Mesenchymal stem cell (in vitro differentiated cells and primary cell): ENCODE results near the gene PSEN1.
A peak's percentile ranks its signal among the peaks of the same experiment; 100 is the strongest.

Source experiments
- DNase-seq: peaks from one replicate; pipeline ENCODE4 v3.0.0-alpha.2; 2013
- H2AFZ ChIP-seq: one replicate; pipeline ENCODE4 v1.6.1; 2013; ENCODE audit warnings: low read depth, mild to moderate bottlenecking, control low read depth, inconsistent platforms, low read length, moderate library complexity
- H2AK5ac ChIP-seq: 2 replicates; pipeline ENCODE4 v1.6.1; 2013; ENCODE audit warnings: low read length, moderate library complexity, mild to moderate bottlenecking, inconsistent platforms; ENCODE audit not compliant: severe bottlenecking
- H2BK120ac ChIP-seq: one replicate; pipeline ENCODE4 v1.6.1; 2013; ENCODE audit warnings: low read depth, mild to moderate bottlenecking, inconsistent platforms, low read length, moderate library complexity
- H2BK12ac ChIP-seq, 2 experiments: one replicate each; pipeline ENCODE4 v1.6.1; 2013; ENCODE audit warnings: inconsistent platforms in 2 of 2, low read length in 2 of 2, mild to moderate bottlenecking in 2 of 2, moderate library complexity in 2 of 2, control low read depth in 1 of 2
- H2BK15ac ChIP-seq: one replicate; pipeline ENCODE4 v1.6.1; 2013; ENCODE audit warnings: mild to moderate bottlenecking, low read depth, inconsistent platforms; ENCODE audit not compliant: poor library complexity, severe bottlenecking
- H2BK5ac ChIP-seq: 2 replicates; pipeline ENCODE4 v1.6.1; 2013; ENCODE audit warnings: low read depth, mild to moderate bottlenecking, low read length, control low read depth, inconsistent platforms; ENCODE audit not compliant: poor library complexity, severe bottlenecking
- H3K14ac ChIP-seq, 2 experiments: one replicate each; pipeline ENCODE4 v1.6.1; 2013; ENCODE audit warnings: inconsistent platforms in 2 of 2, low read length in 2 of 2, control low read depth in 1 of 2, mild to moderate bottlenecking in 1 of 2, moderate library complexity in 1 of 2
- H3K18ac ChIP-seq, 2 experiments: one replicate each; pipeline ENCODE4 v1.6.1; 2013; ENCODE audit warnings: inconsistent platforms in 2 of 2, low read length in 2 of 2, control low read depth in 1 of 2, low read depth in 1 of 2, mild to moderate bottlenecking in 1 of 2
- H3K23ac ChIP-seq, 2 experiments: one replicate each; pipeline ENCODE4 v1.6.1; 2013; ENCODE audit warnings: inconsistent platforms in 2 of 2, low read length in 2 of 2, mild to moderate bottlenecking in 2 of 2, moderate library complexity in 2 of 2, control low read depth in 1 of 2
- H3K27ac ChIP-seq: 2 replicates; pipeline ENCODE4 v1.5.1; 2013; ENCODE audit warnings: mild to moderate bottlenecking, moderate library complexity, low read length, control low read depth, inconsistent platforms; ENCODE audit not compliant: poor library complexity, severe bottlenecking
- H3K27me3 ChIP-seq, 2 experiments: 2 replicates each; pipeline versions ENCODE4 v1.6.1 to v1.7.0; 2013; ENCODE audit warnings: low read length in 2 of 2, mild to moderate bottlenecking in 2 of 2, moderate library complexity in 2 of 2, control low read depth in 1 of 2, inconsistent platforms in 1 of 2; ENCODE audit not compliant: control insufficient read depth in 1 of 2, insufficient read depth in 1 of 2
- H3K36me3 ChIP-seq, 2 experiments: 2 replicates each; pipeline versions ENCODE4 v1.6.1 to v1.7.0; 2013; ENCODE audit warnings: low read length in 2 of 2, control low read depth in 1 of 2, inconsistent platforms in 1 of 2, low read depth in 1 of 2, mild to moderate bottlenecking in 1 of 2; ENCODE audit not compliant: insufficient read depth in 2 of 2, control insufficient read depth in 1 of 2
- H3K4ac ChIP-seq, 2 experiments: one replicate each; pipeline ENCODE4 v1.6.1; 2013; ENCODE audit warnings: inconsistent platforms in 2 of 2, low read length in 2 of 2, mild to moderate bottlenecking in 2 of 2, moderate library complexity in 2 of 2, control low read depth in 1 of 2, low read depth in 1 of 2
- H3K4me1 ChIP-seq: 2 replicates; pipeline ENCODE4 v1.6.1; 2013; ENCODE audit warnings: low read depth, low read length, control low read depth; ENCODE audit not compliant: control insufficient read depth, insufficient read depth
- H3K4me2 ChIP-seq: 2 replicates; pipeline ENCODE4 v1.6.1; 2013; ENCODE audit warnings: low read length, mild to moderate bottlenecking, inconsistent platforms; ENCODE audit not compliant: poor library complexity, severe bottlenecking
- H3K4me3 ChIP-seq, 2 experiments: 2 replicates each; pipeline versions ENCODE4 v1.5.1 to v1.7.0; 2013; ENCODE audit warnings: low read length in 2 of 2, mild to moderate bottlenecking in 2 of 2, control low read depth in 1 of 2, low read depth in 1 of 2; ENCODE audit not compliant: insufficient read depth in 1 of 2
- H3K79me1 ChIP-seq: replicated peaks from 2 replicates; pipeline ENCODE4 v1.6.1; 2013; ENCODE audit warnings: mild to moderate bottlenecking, control low read depth, low read length, inconsistent platforms; ENCODE audit not compliant: poor library complexity, severe bottlenecking
- H3K9ac ChIP-seq: 2 replicates; pipeline ENCODE4 v1.7.0; 2013; ENCODE audit warnings: mild to moderate bottlenecking, low read length, moderate library complexity
- H3K9me3 ChIP-seq: 2 replicates; pipeline ENCODE4 v1.7.0; 2013; ENCODE audit warnings: mild to moderate bottlenecking, low read length; ENCODE audit not compliant: control insufficient read depth
- H4K8ac ChIP-seq: one replicate; pipeline ENCODE4 v1.6.1; 2013; ENCODE audit warnings: inconsistent platforms, mild to moderate bottlenecking, low read length, moderate library complexity
- H4K91ac ChIP-seq: one replicate; pipeline ENCODE4 v1.6.1; 2013; ENCODE audit warnings: mild to moderate bottlenecking, low read length, inconsistent platforms
- WGBS: methylation state at CpG from one replicate; pipeline ENCODE4 v1.1.7; 2013; ENCODE audit warnings: mixed read lengths; 5-methylcytosine and 5-hydroxymethylcytosine counted together

Gene PSEN1

GRCh38 chr14:73208390-73208789 lies 72.1 kb downstream of the PSEN1 start:
- Histone ChIP-seq H4K91ac (no peak overlapping the region), H3K36me3 (peaks cover 24 to 80% of the 10 kb centered on the region in 2 experiments), H3K23ac (no peak overlapping the region), H3K4me3 (no peak overlapping the region), H3K18ac (no peak overlapping the region), H2BK12ac (no peak overlapping the region), H2BK5ac (no peak overlapping the region), H3K79me1 (peaks cover 3% of the 10 kb centered on the region), H2BK120ac (no peak overlapping the region), H4K8ac (no peak overlapping the region), H3K14ac (no peak overlapping the region), H2BK15ac (no peak overlapping the region), H3K9me3 (peaks cover 6% of the 10 kb centered on the region), H3K4me2 (no peak overlapping the region), H3K4ac (no peak overlapping the region), H2AFZ (no peak overlapping the region), H2AK5ac (no peak overlapping the region), H3K27ac (no peak overlapping the region), H3K4me1 (peaks cover 2% of the 10 kb centered on the region), H3K27me3 (no peaks in the 10 kb centered on the region), H3K9ac (no peak overlapping the region)
- no peak for DNase-seq
- 100% methylated on average over 2 of the region's 3 CpGs for WGBS

- no peak overlapping the region for H3K14ac ChIP-seq
- H3K18ac ChIP-seq: no peak overlapping the region
- H3K36me3 ChIP-seq: peaks cover 24 to 81% of the 10 kb centered on the region in 2 experiments
- peaks cover 3% of the 10 kb centered on the region for H3K79me1 ChIP-seq
- H3K23ac ChIP-seq: no peak overlapping the region
- H2BK120ac ChIP-seq: no peak overlapping the region
- H2AK5ac ChIP-seq: no peak overlapping the region
- no peak overlapping the region for H3K4me2 ChIP-seq
- H2BK5ac ChIP-seq: no peak overlapping the region
- no peak overlapping the region for H3K4me3 ChIP-seq
- H3K4me1 ChIP-seq: peaks cover 2% of the 10 kb centered on the region
- H3K27ac ChIP-seq: no peak overlapping the region
- H3K4ac ChIP-seq: no peak overlapping the region
- no peak for DNase-seq
- H2AFZ ChIP-seq: no peak overlapping the region
- 98% methylated on average over 8 of the region's 8 CpGs for WGBS
- H4K8ac ChIP-seq: no peak overlapping the region
- peak overlapping the region; percentile 1 for H4K91ac ChIP-seq
- no peaks in the 10 kb centered on the region for H3K27me3 ChIP-seq
- no peak overlapping the region for H2BK15ac ChIP-seq
- H2BK12ac ChIP-seq: no peak overlapping the region
- H3K9me3 ChIP-seq: peaks cover 6% of the 10 kb centered on the region
- H3K9ac ChIP-seq: no peak overlapping the region
Measured at GRCh38 chr14:73208846-73209245, 72.5 kb downstream of the PSEN1 start.

GRCh38 chr14:73209953-73210352 lies 73.6 kb downstream of the PSEN1 start:
- peaks cover 2% of the 10 kb centered on the region for H3K4me1 ChIP-seq
- no peak overlapping the region for H3K23ac ChIP-seq
- no peak overlapping the region for H4K8ac ChIP-seq
- no peak overlapping the region for H4K91ac ChIP-seq
- no peak overlapping the region for H2BK12ac ChIP-seq
- H3K4ac ChIP-seq: no peak overlapping the region
- no peak overlapping the region for H2BK120ac ChIP-seq
- no peak overlapping the region for H3K18ac ChIP-seq
- peaks cover 3% of the 10 kb centered on the region for H3K79me1 ChIP-seq
- no peak overlapping the region for H3K14ac ChIP-seq
- H2AFZ ChIP-seq: no peak overlapping the region
- H3K27me3 ChIP-seq: no peaks in the 10 kb centered on the region
- DNase-seq: no peak
- H3K4me3 ChIP-seq: no peak overlapping the region
- peaks cover 6% of the 10 kb centered on the region for H3K9me3 ChIP-seq
- no peak overlapping the region for H3K9ac ChIP-seq
- no peak overlapping the region for H3K4me2 ChIP-seq
- H3K27ac ChIP-seq: no peak overlapping the region
- H2AK5ac ChIP-seq: no peak overlapping the region
- H2BK15ac ChIP-seq: no peak overlapping the region
- H3K36me3 ChIP-seq: peaks cover 28 to 84% of the 10 kb centered on the region in 2 experiments
- H2BK5ac ChIP-seq: no peak overlapping the region
- 66% methylated on average over 2 of the region's 2 CpGs for WGBS

GRCh38 chr14:73211251-73212040 lies 75.1 kb downstream of the PSEN1 start:
- peaks cover 2% of the 10 kb centered on the region for H3K4me1 ChIP-seq
- H2BK12ac ChIP-seq: no peak overlapping the region
- H3K18ac ChIP-seq: no peak overlapping the region
- H2BK15ac ChIP-seq: no peak overlapping the region
- no peak overlapping the region for H2BK120ac ChIP-seq
- no peaks in the 10 kb centered on the region for H3K27me3 ChIP-seq
- no peak overlapping the region for H4K91ac ChIP-seq
- H3K27ac ChIP-seq: no peak overlapping the region
- no peak overlapping the region for H3K4ac ChIP-seq
- no peak overlapping the region for H3K23ac ChIP-seq
- 96% methylated on average over 4 of the region's 7 CpGs for WGBS
- no peak overlapping the region for H2BK5ac ChIP-seq
- no peak overlapping the region for H4K8ac ChIP-seq
- no peak for DNase-seq
- no peak overlapping the region for H3K14ac ChIP-seq
- H3K4me2 ChIP-seq: no peak overlapping the region
- H3K36me3 ChIP-seq: peaks cover 28 to 82% of the 10 kb centered on the region in 2 experiments
- H3K9ac ChIP-seq: no peak overlapping the region
- no peak overlapping the region for H2AFZ ChIP-seq
- H3K9me3 ChIP-seq: peaks cover 6% of the 10 kb centered on the region
- H3K4me3 ChIP-seq: no peak overlapping the region
- peaks cover 3% of the 10 kb centered on the region for H3K79me1 ChIP-seq
- H2AK5ac ChIP-seq: no peak overlapping the region
